ENCODE data around the gene ACTL9.

DNA sequence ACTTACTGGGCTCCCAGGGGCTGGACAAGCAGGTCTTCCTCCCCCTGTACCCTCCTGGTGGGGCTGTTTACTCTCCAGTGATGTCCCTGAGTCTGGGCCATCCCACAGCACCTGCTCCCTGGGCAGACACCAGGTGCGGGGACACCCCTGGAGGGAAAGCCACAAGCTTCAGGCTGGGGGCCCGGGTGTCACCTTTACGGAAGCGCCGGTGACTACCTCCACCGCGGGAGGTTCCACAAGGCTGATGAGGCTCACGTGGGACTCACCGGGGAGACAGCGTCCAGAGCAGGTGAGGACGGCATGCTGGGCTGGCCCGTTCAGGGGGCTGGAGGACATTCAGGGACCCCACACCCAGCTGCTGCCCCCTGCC, 43.3 kb downstream of the ACTL9 start:
- TF ChIP-seq, protein P1, sequence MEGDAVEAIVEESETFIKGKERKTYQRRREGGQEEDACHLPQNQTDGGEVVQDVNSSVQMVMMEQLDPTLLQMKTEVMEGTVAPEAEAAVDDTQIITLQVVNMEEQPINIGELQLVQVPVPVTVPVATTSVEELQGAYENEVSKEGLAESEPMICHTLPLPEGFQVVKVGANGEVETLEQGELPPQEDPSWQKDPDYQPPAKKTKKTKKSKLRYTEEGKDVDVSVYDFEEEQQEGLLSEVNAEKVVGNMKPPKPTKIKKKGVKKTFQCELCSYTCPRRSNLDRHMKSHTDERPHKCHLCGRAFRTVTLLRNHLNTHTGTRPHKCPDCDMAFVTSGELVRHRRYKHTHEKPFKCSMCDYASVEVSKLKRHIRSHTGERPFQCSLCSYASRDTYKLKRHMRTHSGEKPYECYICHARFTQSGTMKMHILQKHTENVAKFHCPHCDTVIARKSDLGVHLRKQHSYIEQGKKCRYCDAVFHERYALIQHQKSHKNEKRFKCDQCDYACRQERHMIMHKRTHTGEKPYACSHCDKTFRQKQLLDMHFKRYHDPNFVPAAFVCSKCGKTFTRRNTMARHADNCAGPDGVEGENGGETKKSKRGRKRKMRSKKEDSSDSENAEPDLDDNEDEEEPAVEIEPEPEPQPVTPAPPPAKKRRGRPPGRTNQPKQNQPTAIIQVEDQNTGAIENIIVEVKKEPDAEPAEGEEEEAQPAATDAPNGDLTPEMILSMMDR (IDR thresholded peaks at IDR 0.05) = no peak
- no peak for TF ChIP-seq EZH2 (IDR thresholded peaks at IDR 0.05)

Measured in neural progenitor cell (in vitro differentiated cells).